Brain microvascular endothelial cell (primary cell): Measurements from ENCODE around the gene GPR84.

Experiments
- DNase-seq: peaks from one replicate; pipeline ENCODE4 v3.0.0-alpha.2; 2020
- H3K27ac ChIP-seq: fragments of 250-450 bp; sonication (Bioruptor Pico); 2 replicates; pipeline ENCODE4 v1.5.1; 2020; ENCODE audit warnings: mild to moderate bottlenecking, moderate library complexity
- H3K27me3 ChIP-seq: fragments of 250-450 bp; sonication (Bioruptor Pico); replicated peaks from 2 replicates; pipeline ENCODE4 v1.5.1; 2020; ENCODE audit warnings: mild to moderate bottlenecking
- H3K36me3 ChIP-seq: fragments of 250-450 bp; sonication (Bioruptor Pico); replicated peaks from 2 replicates; pipeline ENCODE4 v1.5.1; 2020; ENCODE audit warnings: mild to moderate bottlenecking
- H3K4me3 ChIP-seq: 2 replicates; pipeline ENCODE4 v1.5.1; 2011; ENCODE audit warnings: low read depth, mild to moderate bottlenecking, control low read depth, low read length, moderate library complexity
- CTCF ChIP-seq: IDR thresholded peaks from 2 replicates; pipeline ENCODE4 v1.5.1; 2011; ENCODE audit warnings: low read depth, mild to moderate bottlenecking, moderate library complexity, low read length, control low read depth, inconsistent platforms; ENCODE audit errors: missing control alignments
- in situ Hi-C: cut with HindIII; loops from 2 replicates; pipeline ENCODE4 v1.10.0; 2017; ENCODE audit warnings: low sequenced_read_pairs, low pct_ligation_motif_present

The GPR84 gene

GRCh38 chr12:54363047-54363446 lies 1.2 kb downstream of the GPR84 start:
- H3K27ac ChIP-seq, result no peak overlapping the region
- in situ Hi-C loops, result loop anchor here (5.0 kb wide), 1 partner anchor 71 kb away; no protein-coding TSS in a partner anchor
- no peaks in the 10 kb centered on the region for H3K36me3 ChIP-seq
- no peak for TF ChIP-seq CTCF
- H3K4me3 ChIP-seq, result no peak overlapping the region
- DNase-seq, result no peak
- no peaks in the 10 kb centered on the region for H3K27me3 ChIP-seq

- peak; percentile 91 for TF ChIP-seq CTCF
- DNase-seq, result peak; percentile 75
- in situ Hi-C loops, result loop anchor here (5.0 kb wide), 1 partner anchor 69 kb away; no protein-coding TSS in a partner anchor
- no peak overlapping the region for H3K27ac ChIP-seq
- H3K27me3 ChIP-seq, result no peaks in the 10 kb centered on the region
- H3K4me3 ChIP-seq, result no peak overlapping the region
- no peaks in the 10 kb centered on the region for H3K36me3 ChIP-seq
Observed at GRCh38 chr12:54360717-54361456, 3.4 kb downstream of the GPR84 start.

- no peaks in the 10 kb centered on the region for H3K27me3 ChIP-seq
- no peak for TF ChIP-seq CTCF
- in situ Hi-C loops, result loop anchor here (5.0 kb wide), 1 partner anchor 68 kb away; no protein-coding TSS in a partner anchor
- H3K36me3 ChIP-seq, result no peaks in the 10 kb centered on the region
- H3K4me3 ChIP-seq, result peak overlapping the region; percentile 52
- DNase-seq, result no peak
- H3K27ac ChIP-seq, result peak overlapping the region; percentile 95
Observed at GRCh38 chr12:54359762-54360351, 4.4 kb downstream of the GPR84 start.

- peak; percentile 100 for DNase-seq
- Histone ChIP-seq H3K4me3 (peak overlapping the region; percentile 70), H3K36me3 (no peaks in the 10 kb centered on the region), H3K27ac (peak overlapping the region; percentile 95), H3K27me3 (no peaks in the 10 kb centered on the region)
- TF ChIP-seq CTCF, result no peak
- in situ Hi-C loops, result no loop called here
Observed at GRCh38 chr12:54358945-54359761, 5.1 kb downstream of the GPR84 start.

GRCh38 chr12:54358191-54358944 lies 5.9 kb downstream of the GPR84 start:
- Histone ChIP-seq H3K27me3 (no peaks in the 10 kb centered on the region), H3K4me3 (peak overlapping the region; percentile 70), H3K36me3 (no peaks in the 10 kb centered on the region), H3K27ac (peak overlapping the region; percentile 95)
- TF ChIP-seq CTCF, result no peak
- DNase-seq, result no peak
- in situ Hi-C loops, result no loop called here
